Right atrium auricular region (tissue), 2 donors: ENCODE measurements around the gene CACYBP. TPM values are rescaled to one million over a fixed set of nuclear protein-coding genes. Genes with fewer than 3 reads are reported as not detected.

Experiments
- DNase-seq: peaks from one replicate; pipeline ENCODE4 v3.0.0-alpha.2; 2019; ENCODE audit warnings: low spot score
- H3K27ac ChIP-seq, 2 donors: fragments of 200-600 bp; sonication (generic); 1 replicate in 1 of 2; 2 replicates in 1 of 2; pipeline ENCODE4 v1.5.1; 2016 to 2019
- H3K27me3 ChIP-seq, 2 donors: fragments of 200-600 bp; sonication (generic); one replicate each; pipeline versions ENCODE4 v1.5.1 to v1.6.0; 2017 to 2019
- H3K36me3 ChIP-seq: fragments of 200-600 bp; sonication (generic); one replicate; pipeline ENCODE4 v1.5.1; 2016
- H3K4me1 ChIP-seq, 2 donors: fragments of 200-600 bp; sonication (generic); one replicate each; pipeline versions ENCODE4 v1.5.1 to v1.6.0; 2017 to 2019
- H3K4me3 ChIP-seq, 2 donors: fragments of 200-600 bp; sonication (generic); 1 replicate in 1 of 2; 2 replicates in 1 of 2; pipeline ENCODE4 v1.5.1; 2017 to 2019; ENCODE audit warnings: mild to moderate bottlenecking in 1 of 2, moderate library complexity in 1 of 2
- H3K9me3 ChIP-seq, 2 donors: fragments of 200-600 bp; sonication (generic); one replicate each; pipeline ENCODE4 v1.5.1; 2019
- total RNA-seq, 2 donors: library from RNA; depleted of rRNA; stranded (reverse); fragments of >200 nt; gene quantifications; one replicate each; pipeline ENCODE4 v1.1.0, GENCODE V29; 2016
- TF ChIP-seq, protein P1 (sequence below), 2 donors: fragments of 200-600 bp; sonication (generic); IDR thresholded peaks; one replicate each; pipeline ENCODE4 v1.5.1; 2019; ENCODE audit warnings: antibody characterized with exemption in 2 of 2

Gene CACYBP
- total RNA-seq, 2 donors from 2014 or later, result 40.5 to 59.7 TPM

DNA sequence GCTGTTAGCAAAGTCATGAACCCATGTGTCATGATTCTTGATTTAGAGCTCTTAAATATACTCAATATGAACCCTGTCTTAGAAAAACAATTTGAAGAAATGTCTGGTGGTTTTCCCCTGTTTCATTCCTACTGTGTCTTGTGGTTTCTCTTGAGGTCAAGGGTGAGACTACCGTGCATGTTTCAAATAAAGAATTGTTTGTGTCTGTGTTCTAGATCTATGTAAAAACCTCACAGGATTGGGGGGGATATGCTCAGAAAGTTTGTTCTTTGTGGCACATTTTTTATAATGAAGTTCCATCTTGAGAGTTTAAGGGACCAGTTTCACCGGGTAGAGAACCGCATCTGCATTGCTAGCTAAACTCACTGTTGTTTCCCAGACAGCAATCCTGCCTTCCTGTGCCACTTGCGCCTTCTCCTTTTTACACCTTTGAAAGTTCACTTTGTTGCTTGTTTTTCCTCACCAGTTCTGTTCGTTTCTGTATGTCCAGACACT is 30.9 kb upstream of the CACYBP start:
- no peak overlapping the region for H3K27ac ChIP-seq

DNA sequence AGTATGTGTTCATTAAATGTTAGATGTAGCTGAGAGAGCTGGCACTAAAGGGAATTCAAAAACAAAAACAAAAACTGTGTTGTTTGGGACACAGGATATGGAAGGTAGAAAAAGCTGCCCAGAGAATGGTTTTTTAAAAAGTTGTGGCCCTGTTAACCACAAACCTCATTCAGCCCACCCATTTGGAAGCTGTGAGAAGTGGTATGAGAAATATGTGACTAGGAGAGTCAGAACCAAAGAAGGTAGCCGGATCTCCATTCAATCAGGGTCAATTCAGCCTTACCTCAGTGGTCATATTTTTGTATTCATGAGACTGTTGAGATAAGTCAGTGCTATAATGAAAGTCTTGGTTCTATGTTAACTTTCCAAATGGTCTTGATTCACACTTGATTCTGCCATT is 29.8 kb upstream of the CACYBP start:
- Histone ChIP-seq H3K36me3 (peaks cover 6% of the 10 kb centered on the region), H3K9me3 (no peaks in the 10 kb centered on the region), H3K4me3 (no peak overlapping the region), H3K27ac (no peak overlapping the region), H3K4me1 (peaks cover 0 to 39% of the 10 kb centered on the region in 2 donors), H3K27me3 (no peaks in the 10 kb centered on the region)
- TF ChIP-seq, protein P1, sequence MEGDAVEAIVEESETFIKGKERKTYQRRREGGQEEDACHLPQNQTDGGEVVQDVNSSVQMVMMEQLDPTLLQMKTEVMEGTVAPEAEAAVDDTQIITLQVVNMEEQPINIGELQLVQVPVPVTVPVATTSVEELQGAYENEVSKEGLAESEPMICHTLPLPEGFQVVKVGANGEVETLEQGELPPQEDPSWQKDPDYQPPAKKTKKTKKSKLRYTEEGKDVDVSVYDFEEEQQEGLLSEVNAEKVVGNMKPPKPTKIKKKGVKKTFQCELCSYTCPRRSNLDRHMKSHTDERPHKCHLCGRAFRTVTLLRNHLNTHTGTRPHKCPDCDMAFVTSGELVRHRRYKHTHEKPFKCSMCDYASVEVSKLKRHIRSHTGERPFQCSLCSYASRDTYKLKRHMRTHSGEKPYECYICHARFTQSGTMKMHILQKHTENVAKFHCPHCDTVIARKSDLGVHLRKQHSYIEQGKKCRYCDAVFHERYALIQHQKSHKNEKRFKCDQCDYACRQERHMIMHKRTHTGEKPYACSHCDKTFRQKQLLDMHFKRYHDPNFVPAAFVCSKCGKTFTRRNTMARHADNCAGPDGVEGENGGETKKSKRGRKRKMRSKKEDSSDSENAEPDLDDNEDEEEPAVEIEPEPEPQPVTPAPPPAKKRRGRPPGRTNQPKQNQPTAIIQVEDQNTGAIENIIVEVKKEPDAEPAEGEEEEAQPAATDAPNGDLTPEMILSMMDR (IDR thresholded peaks at IDR 0.05), result no peak
- no peak for DNase-seq

More for the DNA sequence above, 30.9 kb upstream of the CACYBP start:
- Histone ChIP-seq H3K27me3 (no peaks in the 10 kb centered on the region), H3K4me1 (peaks cover 0 to 40% of the 10 kb centered on the region in 2 donors), H3K36me3 (peaks cover 6% of the 10 kb centered on the region), H3K9me3 (no peaks in the 10 kb centered on the region), H3K4me3 (no peak overlapping the region)
- TF ChIP-seq, protein P1 (IDR thresholded peaks at IDR 0.05), result no peak
- DNase-seq, result no peak

DNA sequence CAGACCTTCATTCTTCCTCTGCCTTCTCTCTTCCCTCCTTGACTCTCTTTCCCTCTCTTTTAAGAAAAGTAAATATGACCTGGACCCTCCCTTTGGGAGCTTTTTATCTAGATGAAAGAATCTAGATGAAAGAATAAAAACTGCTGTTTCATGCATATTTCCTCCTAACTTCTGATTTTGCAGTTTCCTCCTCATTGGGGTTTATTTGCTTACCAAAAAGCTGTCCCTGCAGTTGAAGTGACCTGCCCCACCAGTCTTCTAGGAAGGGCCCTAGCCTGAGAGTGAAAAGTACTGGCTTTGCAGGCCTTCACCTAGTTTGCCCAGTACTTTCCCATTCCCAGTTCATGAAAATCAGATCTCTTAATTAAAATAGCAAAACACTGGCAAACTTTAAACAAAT is 28.3 kb upstream of the CACYBP start:
- no peak overlapping the region for H3K27ac ChIP-seq
- H3K36me3 ChIP-seq, result peaks cover 6% of the 10 kb centered on the region
- no peak for DNase-seq
- no peaks in the 10 kb centered on the region for H3K27me3 ChIP-seq
- no peak overlapping the region for H3K4me3 ChIP-seq
- peaks cover 0 to 32% of the 10 kb centered on the region in 2 donors for H3K4me1 ChIP-seq
- TF ChIP-seq, protein P1 (IDR thresholded peaks at IDR 0.05), result no peak
- H3K9me3 ChIP-seq, result no peaks in the 10 kb centered on the region

DNA sequence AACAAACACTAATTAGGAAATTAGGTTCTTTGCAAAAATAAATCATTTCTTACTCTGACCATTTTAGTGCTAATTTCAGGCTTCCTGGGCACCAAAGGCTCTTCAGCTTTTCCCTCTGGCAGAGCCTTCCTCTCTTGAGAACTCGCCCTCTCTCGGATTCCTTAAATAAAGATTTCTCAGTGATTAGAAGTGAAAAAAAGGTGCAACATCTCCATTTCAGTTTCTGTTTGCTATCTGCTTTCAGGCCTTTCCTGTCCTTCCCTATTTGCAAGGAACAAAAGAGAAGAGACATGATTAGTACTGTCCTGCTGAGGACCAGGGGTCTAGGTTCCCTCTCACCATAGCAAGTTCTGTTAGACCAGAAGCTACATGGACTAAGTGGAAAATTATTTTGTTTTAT is 27.8 kb upstream of the CACYBP start:
- no peak for DNase-seq
- Histone ChIP-seq H3K4me3 (no peak overlapping the region), H3K27ac (no peak overlapping the region), H3K4me1 (peaks cover 0 to 28% of the 10 kb centered on the region in 2 donors), H3K27me3 (no peaks in the 10 kb centered on the region), H3K36me3 (peaks cover 6% of the 10 kb centered on the region), H3K9me3 (no peaks in the 10 kb centered on the region)
- TF ChIP-seq, protein P1 (IDR thresholded peaks at IDR 0.05), result no peak

DNA sequence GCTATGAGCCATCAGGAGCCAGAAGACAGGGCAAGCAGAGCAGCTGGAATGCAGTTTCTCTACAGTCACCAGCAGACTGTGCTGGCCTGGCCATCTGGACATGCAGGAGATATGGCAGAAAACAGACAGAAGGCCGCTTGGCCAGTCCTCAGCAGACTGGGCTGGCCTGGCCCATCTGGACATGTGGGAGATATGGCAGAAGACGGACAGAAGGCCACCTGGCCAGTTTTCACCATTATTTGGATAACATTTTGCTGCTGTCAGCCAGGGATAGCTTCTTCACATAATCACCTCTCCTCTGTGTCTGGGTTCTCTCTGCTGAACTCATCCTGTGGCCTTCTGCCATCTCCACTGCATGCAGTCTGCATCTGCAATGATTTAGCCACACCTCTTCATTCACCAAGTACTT is 25.0 kb upstream of the CACYBP start:
- TF ChIP-seq, protein P1 (IDR thresholded peaks at IDR 0.05), result no peak
- Histone ChIP-seq H3K27ac (peak overlapping the region in 1 of 2 donors; percentile 26), H3K9me3 (no peaks in the 10 kb centered on the region), H3K27me3 (no peaks in the 10 kb centered on the region), H3K36me3 (peaks cover 17% of the 10 kb centered on the region), H3K4me1 (peaks cover 0 to 16% of the 10 kb centered on the region in 2 donors), H3K4me3 (no peak overlapping the region)
- no peak for DNase-seq

DNA sequence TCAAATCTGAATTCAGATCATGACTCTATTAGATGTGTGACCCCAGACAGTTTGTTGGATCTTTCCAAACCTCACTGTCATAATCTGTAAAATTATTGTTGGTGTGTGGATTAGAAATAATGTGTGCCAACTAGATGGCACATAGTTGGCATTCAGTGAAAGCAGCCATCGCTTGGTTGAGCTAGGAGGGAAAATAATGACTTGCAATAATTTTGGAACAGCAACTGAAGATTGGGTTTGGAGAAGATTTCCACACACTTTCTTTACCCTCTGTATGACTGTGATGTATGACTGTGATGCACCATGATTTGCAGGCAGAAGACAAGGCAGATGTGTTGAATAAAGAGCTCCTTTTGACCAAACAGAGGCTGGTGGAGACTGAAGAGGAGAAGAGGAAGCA is 24.0 kb upstream of the CACYBP start:
- H3K36me3 ChIP-seq, result peaks cover 14% of the 10 kb centered on the region
- DNase-seq, result no peak
- H3K9me3 ChIP-seq, result no peaks in the 10 kb centered on the region
- TF ChIP-seq, protein P1 (IDR thresholded peaks at IDR 0.05), result no peak
- H3K4me3 ChIP-seq, result no peak overlapping the region
- H3K27me3 ChIP-seq, result no peaks in the 10 kb centered on the region
- H3K4me1 ChIP-seq, result peaks cover 0 to 16% of the 10 kb centered on the region in 2 donors
- peak overlapping the region in 1 of 2 donors; percentile 55 for H3K27ac ChIP-seq
